ENCODE measurements around the gene TMEM40. TPM values are rescaled to one million over a fixed set of nuclear protein-coding genes. Genes with fewer than 3 reads are reported as not detected.

TMEM40 gene
- total RNA-seq, 5 donors from 2014 or later (not counting 1 experiment from before 2014, with no cell fraction given): not detected

DNA sequence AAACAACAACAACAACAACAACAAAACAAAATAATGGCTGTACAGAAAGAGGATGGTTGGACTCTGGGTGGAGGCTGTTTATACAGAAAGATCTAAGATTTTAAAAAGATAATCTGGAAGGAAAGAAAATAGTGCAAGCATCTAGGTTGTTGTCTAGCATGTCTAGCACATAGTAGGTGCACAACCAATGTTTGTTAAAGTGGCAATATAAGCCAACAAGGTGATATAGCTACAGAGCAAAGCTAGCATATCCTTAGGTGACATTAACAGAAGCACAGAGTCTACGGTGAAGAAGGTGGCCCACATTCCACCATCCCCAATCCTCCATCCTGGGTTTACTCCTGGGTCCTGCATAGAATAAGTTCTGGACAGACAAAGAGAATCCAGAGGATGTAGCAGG, 4.7 kb downstream of the TMEM40 start:
- H3K4me3 ChIP-seq (ENCODE audit: control insufficient read depth in 1 of 2, extremely low read depth in 1 of 2, low read length in 1 of 2): no peak overlapping the region
- ChIA-PET POLR2A (no interaction called here), CTCF (no interaction called here)
- H3K27ac ChIP-seq (ENCODE audit: low read length): no peak overlapping the region
- Mint-ChIP-seq H3K27ac (no peak overlapping the region), H3K36me3 (no peaks in the 10 kb centered on the region), H3K9me3 (no peaks in the 10 kb centered on the region), H3K4me3 (no peak overlapping the region), H3K27me3 (peaks cover 12 to 13% of the 10 kb centered on the region in 2 donors), H3K4me1 (peaks cover 5 to 11% (median 5%) of the 10 kb centered on the region in 3 donors)
- H3K9me3 ChIP-seq: no peaks in the 10 kb centered on the region
- H3K4me1 ChIP-seq (ENCODE audit: control insufficient read depth in 1 of 2, extremely low read depth in 1 of 2, insufficient read depth in 2 of 2, low read length in 2 of 2): no peaks in the 10 kb centered on the region
- peaks cover 0 to 6% of the 10 kb centered on the region in 2 experiments for H3K27me3 ChIP-seq (replicated peaks in 1 of 2; ENCODE audit: control insufficient read depth in 2 of 2, extremely low read depth in 1 of 2, insufficient read depth in 2 of 2, low read length in 1 of 2)
- H3K36me3 ChIP-seq (ENCODE audit: control insufficient read depth in 2 of 2, extremely low read depth in 1 of 2, insufficient read depth in 1 of 2, low read length in 1 of 2): no peaks in the 10 kb centered on the region
- ATAC-seq (replicated peaks in 1 of 4): no peak
- WGBS (ENCODE audit: insufficient coverage): 100% methylated on average over 1 of the region's 1 CpG
- DNase-seq: no peak

DNA sequence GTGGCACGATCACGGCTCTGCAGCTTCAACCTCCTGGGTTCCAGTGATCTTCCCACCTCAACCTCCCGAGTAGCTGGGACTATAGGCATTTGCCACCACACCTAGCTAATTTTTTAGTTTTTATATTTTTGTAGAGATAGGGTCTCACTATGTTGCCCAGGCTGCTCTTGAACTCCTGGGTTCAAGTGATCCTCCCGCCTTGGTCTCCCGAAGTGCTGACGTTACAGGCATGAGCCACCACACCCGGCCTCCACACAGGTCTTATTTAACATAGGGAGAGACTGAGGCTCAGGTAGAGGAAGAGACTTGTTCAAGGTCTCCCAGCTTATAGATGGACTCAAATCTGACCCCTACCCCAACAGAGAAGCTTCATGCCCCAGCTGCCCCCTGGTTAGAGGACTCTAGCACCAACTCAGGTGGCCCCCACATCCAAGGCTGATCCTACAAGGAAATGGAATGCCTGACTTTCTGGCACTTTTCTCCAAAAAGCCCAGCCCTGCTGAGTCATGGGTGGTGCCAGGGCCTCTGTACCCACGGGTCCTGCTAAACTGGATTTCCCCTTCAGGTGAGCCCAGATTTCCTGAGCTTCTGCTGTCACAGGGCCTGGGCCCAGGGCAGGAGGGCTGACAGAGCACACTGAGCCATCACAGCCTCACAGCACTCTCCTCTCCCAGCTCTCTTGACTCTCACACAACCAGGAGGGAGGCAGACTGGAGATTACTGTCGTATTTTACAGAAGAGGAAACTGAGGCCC, 5.6 kb downstream of the TMEM40 start:
- H3K4me3 Mint-ChIP-seq: no peak overlapping the region
- Histone ChIP-seq H3K4me1 (ENCODE audit: control insufficient read depth in 1 of 2, extremely low read depth in 1 of 2, insufficient read depth in 2 of 2, low read length in 2 of 2) (no peaks in the 10 kb centered on the region), H3K4me3 (ENCODE audit: control insufficient read depth in 1 of 2, extremely low read depth in 1 of 2, low read length in 1 of 2) (no peak overlapping the region), H3K9me3 (no peaks in the 10 kb centered on the region), H3K36me3 (ENCODE audit: control insufficient read depth in 2 of 2, extremely low read depth in 1 of 2, insufficient read depth in 1 of 2, low read length in 1 of 2) (no peaks in the 10 kb centered on the region), H3K27ac (ENCODE audit: low read length) (no peak overlapping the region), H3K27me3 (replicated peaks in 1 of 2; ENCODE audit: control insufficient read depth in 2 of 2, extremely low read depth in 1 of 2, insufficient read depth in 2 of 2, low read length in 1 of 2) (peaks cover 0 to 4% of the 10 kb centered on the region in 2 experiments)
- ChIA-PET CTCF (interaction anchor here (0.6 to 1.0 kb wide), 3 partner anchors 242 to 1329 kb away, joined by 3 read pairs; no protein-coding TSS in a partner anchor), POLR2A (no interaction called here)
- no peak overlapping the region for H3K27ac Mint-ChIP-seq
- H3K4me1 Mint-ChIP-seq: peaks cover 5 to 11% (median 5%) of the 10 kb centered on the region in 3 donors
- ATAC-seq (replicated peaks in 1 of 4): no peak
- WGBS (ENCODE audit: insufficient coverage): 14% methylated on average over 1 of the region's 9 CpGs
- H3K36me3 Mint-ChIP-seq: no peaks in the 10 kb centered on the region
- peaks cover 12 to 13% of the 10 kb centered on the region in 2 donors for H3K27me3 Mint-ChIP-seq
- DNase-seq: no peak
- H3K9me3 Mint-ChIP-seq: no peaks in the 10 kb centered on the region

DNA sequence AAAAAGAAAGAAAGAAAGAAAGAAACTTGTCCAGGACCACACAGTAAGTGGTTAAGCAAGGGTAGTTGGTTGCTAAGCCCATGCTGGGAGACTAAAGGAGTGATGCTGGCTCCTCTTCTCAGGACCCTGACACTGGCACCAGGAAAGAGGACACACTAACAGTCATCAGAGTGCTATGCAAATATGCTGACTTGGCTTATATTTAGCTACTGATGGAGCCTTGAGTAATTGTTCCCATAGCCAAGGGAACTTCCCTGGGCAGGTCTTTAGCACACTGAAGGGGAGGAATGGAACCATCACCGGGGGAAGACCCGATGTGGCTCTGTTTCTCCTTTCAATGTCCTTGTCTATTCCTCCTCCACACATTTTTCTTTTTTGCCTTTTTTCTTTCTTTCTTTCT, 6.2 kb downstream of the TMEM40 start:
- POLR2A ChIA-PET: no interaction called here
- no peak overlapping the region for H3K27ac ChIP-seq (ENCODE audit: low read length)
- Mint-ChIP-seq H3K4me1 (peaks cover 5 to 11% (median 5%) of the 10 kb centered on the region in 3 donors), H3K36me3 (no peaks in the 10 kb centered on the region), H3K9me3 (no peaks in the 10 kb centered on the region), H3K27ac (no peak overlapping the region), H3K4me3 (no peak overlapping the region), H3K27me3 (peaks cover 12 to 13% of the 10 kb centered on the region in 2 donors)
- DNase-seq (no peak), ATAC-seq (replicated peaks in 1 of 4) (no peak)
- no CpG with 5 or more reads among the region's 2 CpGs for WGBS (ENCODE audit: insufficient coverage)
- no peaks in the 10 kb centered on the region for H3K9me3 ChIP-seq
- CTCF ChIA-PET: interaction anchor here (0.6 to 1.0 kb wide), 3 partner anchors 242 to 1330 kb away, joined by 3 read pairs; no protein-coding TSS in a partner anchor
- no peaks in the 10 kb centered on the region for H3K36me3 ChIP-seq (ENCODE audit: control insufficient read depth in 2 of 2, extremely low read depth in 1 of 2, insufficient read depth in 1 of 2, low read length in 1 of 2)
- peaks cover 0 to 4% of the 10 kb centered on the region in 2 experiments for H3K27me3 ChIP-seq (replicated peaks in 1 of 2; ENCODE audit: control insufficient read depth in 2 of 2, extremely low read depth in 1 of 2, insufficient read depth in 2 of 2, low read length in 1 of 2)
- no peak overlapping the region for H3K4me3 ChIP-seq (ENCODE audit: control insufficient read depth in 1 of 2, extremely low read depth in 1 of 2, low read length in 1 of 2)
- H3K4me1 ChIP-seq (ENCODE audit: control insufficient read depth in 1 of 2, extremely low read depth in 1 of 2, insufficient read depth in 2 of 2, low read length in 2 of 2): no peaks in the 10 kb centered on the region

- H3K4me3 Mint-ChIP-seq: no peak overlapping the region
- Histone ChIP-seq H3K4me3 (ENCODE audit: control insufficient read depth in 1 of 2, extremely low read depth in 1 of 2, low read length in 1 of 2) (no peak overlapping the region), H3K36me3 (ENCODE audit: control insufficient read depth in 2 of 2, extremely low read depth in 1 of 2, insufficient read depth in 1 of 2, low read length in 1 of 2) (no peaks in the 10 kb centered on the region), H3K27me3 (replicated peaks in 1 of 2; ENCODE audit: control insufficient read depth in 2 of 2, extremely low read depth in 1 of 2, insufficient read depth in 2 of 2, low read length in 1 of 2) (peaks cover 0 to 4% of the 10 kb centered on the region in 2 experiments), H3K4me1 (ENCODE audit: control insufficient read depth in 1 of 2, extremely low read depth in 1 of 2, insufficient read depth in 2 of 2, low read length in 2 of 2) (no peaks in the 10 kb centered on the region), H3K27ac (ENCODE audit: low read length) (no peak overlapping the region), H3K9me3 (no peaks in the 10 kb centered on the region)
- ATAC-seq (replicated peaks in 1 of 4) (no peak), DNase-seq (no peak)
- ChIA-PET CTCF (no interaction called here), POLR2A (no interaction called here)
- H3K27ac Mint-ChIP-seq: no peak overlapping the region
- H3K4me1 Mint-ChIP-seq: peaks cover 5 to 11% (median 5%) of the 10 kb centered on the region in 3 donors
- no peaks in the 10 kb centered on the region for H3K9me3 Mint-ChIP-seq
- H3K36me3 Mint-ChIP-seq: no peaks in the 10 kb centered on the region
- 47% methylated on average over 3 of the region's 3 CpGs for WGBS (ENCODE audit: insufficient coverage)
- H3K27me3 Mint-ChIP-seq: peaks cover 12 to 13% of the 10 kb centered on the region in 2 donors
Observed at GRCh38 chr3:12752102-12752501, 7.0 kb downstream of the TMEM40 start.

DNA sequence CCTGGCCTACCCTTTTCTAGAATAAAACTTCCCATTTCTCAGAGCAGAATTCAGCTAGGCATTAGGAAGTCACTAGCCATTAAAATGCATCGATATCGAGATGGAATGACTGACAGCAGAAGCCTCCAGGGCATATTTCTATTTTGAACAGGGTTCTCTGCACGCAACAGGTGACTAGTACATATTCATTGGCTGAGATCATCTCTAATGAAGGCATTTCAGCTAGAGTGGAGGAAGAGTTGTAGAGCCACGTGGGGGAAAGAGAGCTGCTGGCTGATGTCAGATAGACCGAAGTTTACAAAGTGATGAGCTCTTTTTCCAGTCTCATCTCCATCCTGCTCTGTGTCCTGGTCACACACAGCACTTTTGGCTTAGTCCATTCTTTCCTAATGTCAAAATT, 7.5 kb downstream of the TMEM40 start:
- POLR2A ChIA-PET: no interaction called here

GRCh38 chr3:12750658-12751071, 8.4 kb downstream of the TMEM40 start:
- H3K9me3 ChIP-seq: no peaks in the 10 kb centered on the region
- peak in 3 of 4 experiments; percentile 56 to 74 (median 61) for ATAC-seq (replicated peaks in 1 of 4)
- H3K4me3 ChIP-seq (ENCODE audit: control insufficient read depth in 1 of 2, extremely low read depth in 1 of 2, low read length in 1 of 2): no peak overlapping the region
- peaks cover 2 to 8% (median 2%) of the 10 kb centered on the region in 3 donors for H3K4me1 Mint-ChIP-seq
- ChIA-PET POLR2A (no interaction called here), CTCF (no interaction called here)
- H3K4me3 Mint-ChIP-seq: no peak overlapping the region
- 40% methylated on average over 2 of the region's 4 CpGs for WGBS (ENCODE audit: insufficient coverage)
- H3K27me3 ChIP-seq (replicated peaks in 1 of 2; ENCODE audit: control insufficient read depth in 2 of 2, extremely low read depth in 1 of 2, insufficient read depth in 2 of 2, low read length in 1 of 2): peaks cover 0 to 10% of the 10 kb centered on the region in 2 experiments
- H3K27ac Mint-ChIP-seq: no peak overlapping the region
- no peaks in the 10 kb centered on the region for H3K36me3 ChIP-seq (ENCODE audit: control insufficient read depth in 2 of 2, extremely low read depth in 1 of 2, insufficient read depth in 1 of 2, low read length in 1 of 2)
- H3K4me1 ChIP-seq (ENCODE audit: control insufficient read depth in 1 of 2, extremely low read depth in 1 of 2, insufficient read depth in 2 of 2, low read length in 2 of 2): no peaks in the 10 kb centered on the region
- H3K9me3 Mint-ChIP-seq: no peaks in the 10 kb centered on the region
- no peak overlapping the region for H3K27ac ChIP-seq (ENCODE audit: low read length)
- H3K36me3 Mint-ChIP-seq: no peaks in the 10 kb centered on the region
- DNase-seq: peak in 3 of 35 experiments; percentile 0 to 15 (median 12)
- peaks cover 1 to 8% of the 10 kb centered on the region in 2 donors for H3K27me3 Mint-ChIP-seq

More for the DNA sequence above, 7.5 kb downstream of the TMEM40 start:
- 91% methylated on average over 5 of the region's 5 CpGs for WGBS (ENCODE audit: insufficient coverage)
- Mint-ChIP-seq H3K9me3 (no peaks in the 10 kb centered on the region), H3K27me3 (peaks cover 9% of the 10 kb centered on the region in 2 donors), H3K36me3 (no peaks in the 10 kb centered on the region), H3K4me1 (peaks cover 5 to 11% (median 5%) of the 10 kb centered on the region in 3 donors), H3K4me3 (no peak overlapping the region), H3K27ac (no peak overlapping the region)
- no peaks in the 10 kb centered on the region for H3K9me3 ChIP-seq
- H3K36me3 ChIP-seq (ENCODE audit: control insufficient read depth in 2 of 2, extremely low read depth in 1 of 2, insufficient read depth in 1 of 2, low read length in 1 of 2): no peaks in the 10 kb centered on the region
- H3K4me3 ChIP-seq (ENCODE audit: control insufficient read depth in 1 of 2, extremely low read depth in 1 of 2, low read length in 1 of 2): no peak overlapping the region
- CTCF ChIA-PET: no interaction called here
- DNase-seq (no peak), ATAC-seq (replicated peaks in 1 of 4) (no peak)
- no peak overlapping the region for H3K27ac ChIP-seq (ENCODE audit: low read length)
- H3K27me3 ChIP-seq (replicated peaks in 1 of 2; ENCODE audit: control insufficient read depth in 2 of 2, extremely low read depth in 1 of 2, insufficient read depth in 2 of 2, low read length in 1 of 2): peaks cover 0 to 7% of the 10 kb centered on the region in 2 experiments
- no peaks in the 10 kb centered on the region for H3K4me1 ChIP-seq (ENCODE audit: control insufficient read depth in 1 of 2, extremely low read depth in 1 of 2, insufficient read depth in 2 of 2, low read length in 2 of 2)

Data from T-cell (primary cell).